ENCODE results near the gene MAN1C1. TPM values are rescaled to one million over a fixed set of nuclear protein-coding genes. Genes with fewer than 3 reads are reported as not detected.

MAN1C1 gene
- total and polyA plus RNA-seq, 9 of the 15 experiments (the other 6 are each of a cell fraction or from before 2014, with no cell fraction given), result 0.04 to 0.44 (median 0.10) TPM; not detected in 3

- H3K4me3 ChIP-seq, result no peak overlapping the region
- no peak overlapping the region for H3K4me2 ChIP-seq (ENCODE audit: insufficient read depth, low read length)
- BruUV-seq (replicated peaks), result no TSS peak
- in situ Hi-C loops (cut with MboI) (no loop called here), intact Hi-C loops (cut with micrococcal nuclease) (loop anchor here (5.0 to 10.0 kb wide), 2 partner anchors 98 to 155 kb away; partner anchors contain the start of gene LDLRAP1)
- CTCF ChIA-PET (ENCODE audit: low intra/inter-chr PET ratio), result no interaction called here
- H3K27ac ChIP-seq (ENCODE audit: extremely low read depth, low read depth, low read length), result no peak overlapping the region
- WGBS (ENCODE audit: insufficient coverage, low coverage, missing lambda C conversion rate), result 4% methylated on average over 10 of the region's 10 CpGs
- POLR2A ChIA-PET, result no interaction called here
- 0 out of 2 replicates have a peak, but pooled peaks cover 3% of the 10 kb centered on the region for H4K20me1 ChIP-seq (replicated peaks; ENCODE audit: control insufficient read depth, insufficient read depth, low read length)
- FAIRE-seq (no peak), DNase-seq (ENCODE audit: extremely low read depth in 1 of 4, low spot score in 3 of 4) (peak in 1 of 4 experiments; percentile 23), ATAC-seq (no peak)
- H3K9ac ChIP-seq (ENCODE audit: insufficient read depth in 1 of 2, low read depth in 2 of 2, low read length in 2 of 2), result 0 out of 4 replicates have a peak overlapping the region, but pooled peaks of 1 of the 2 experiments have one; percentile 52
- no peaks in the 10 kb centered on the region for H3K9me1 ChIP-seq (ENCODE audit: control insufficient read depth, insufficient read depth, low read length)
- H3K27me3 ChIP-seq (ENCODE audit: control insufficient read depth in 2 of 2, insufficient read depth in 2 of 2, low read length in 2 of 2), result peaks cover 49 to 90% of the 10 kb centered on the region in 2 experiments
- H3K36me3 ChIP-seq (ENCODE audit: control insufficient read depth, insufficient read depth, low read length), result no peaks in the 10 kb centered on the region
- no peak for TF ChIP-seq JUN (IDR thresholded peaks at IDR 0.05; ENCODE audit: borderline replicate concordance, low read depth, low read length)
- no peak for TF ChIP-seq JUN (CRISPR knock-in tag; IDR thresholded peaks at IDR 0.05; ENCODE audit: borderline replicate concordance)
- TF ChIP-seq ZNF586 (CRISPR knock-in tag; conservative IDR thresholded peaks at IDR 0.05), result no peak
- TF ChIP-seq NR2C2 (CRISPR knock-in tag; IDR thresholded peaks at IDR 0.05), result no peak
- peak; percentile 16; the same call in 1 of the 2 replicates for TF ChIP-seq NR2C2 (tag; IDR thresholded peaks at IDR 0.05)
- 0 out of 2 replicates have a peak, but pooled peaks have one; percentile 21 for TF ChIP-seq MAFG (tag; conservative IDR thresholded peaks at IDR 0.05)
- peak; percentile 26; the same call in 1 of the 2 replicates for TF ChIP-seq C11orf30 (IDR thresholded peaks at IDR 0.05; ENCODE audit: low read depth)
- TF ChIP-seq BRF2 (IDR thresholded peaks at IDR 0.05; ENCODE audit: borderline replicate concordance, insufficient read depth, insufficient read length), result no peak
- TF ChIP-seq BCL6 (CRISPR knock-in tag; IDR thresholded peaks at IDR 0.05), result no peak
- no peak for TF ChIP-seq RFX7 (CRISPR knock-in tag; IDR thresholded peaks at IDR 0.05)
- 0 out of 2 replicates have a peak, but pooled peaks have one; percentile 13 for TF ChIP-seq ZNF76 (CRISPR knock-in tag; IDR thresholded peaks at IDR 0.05; ENCODE audit: borderline replicate concordance)
- TF ChIP-seq EGR1 (conservative IDR thresholded peaks at IDR 0.05), result peak; percentile 70
- no peak for TF ChIP-seq ZNF140 (CRISPR knock-in tag; IDR thresholded peaks at IDR 0.05)
- TF ChIP-seq, protein P1, sequence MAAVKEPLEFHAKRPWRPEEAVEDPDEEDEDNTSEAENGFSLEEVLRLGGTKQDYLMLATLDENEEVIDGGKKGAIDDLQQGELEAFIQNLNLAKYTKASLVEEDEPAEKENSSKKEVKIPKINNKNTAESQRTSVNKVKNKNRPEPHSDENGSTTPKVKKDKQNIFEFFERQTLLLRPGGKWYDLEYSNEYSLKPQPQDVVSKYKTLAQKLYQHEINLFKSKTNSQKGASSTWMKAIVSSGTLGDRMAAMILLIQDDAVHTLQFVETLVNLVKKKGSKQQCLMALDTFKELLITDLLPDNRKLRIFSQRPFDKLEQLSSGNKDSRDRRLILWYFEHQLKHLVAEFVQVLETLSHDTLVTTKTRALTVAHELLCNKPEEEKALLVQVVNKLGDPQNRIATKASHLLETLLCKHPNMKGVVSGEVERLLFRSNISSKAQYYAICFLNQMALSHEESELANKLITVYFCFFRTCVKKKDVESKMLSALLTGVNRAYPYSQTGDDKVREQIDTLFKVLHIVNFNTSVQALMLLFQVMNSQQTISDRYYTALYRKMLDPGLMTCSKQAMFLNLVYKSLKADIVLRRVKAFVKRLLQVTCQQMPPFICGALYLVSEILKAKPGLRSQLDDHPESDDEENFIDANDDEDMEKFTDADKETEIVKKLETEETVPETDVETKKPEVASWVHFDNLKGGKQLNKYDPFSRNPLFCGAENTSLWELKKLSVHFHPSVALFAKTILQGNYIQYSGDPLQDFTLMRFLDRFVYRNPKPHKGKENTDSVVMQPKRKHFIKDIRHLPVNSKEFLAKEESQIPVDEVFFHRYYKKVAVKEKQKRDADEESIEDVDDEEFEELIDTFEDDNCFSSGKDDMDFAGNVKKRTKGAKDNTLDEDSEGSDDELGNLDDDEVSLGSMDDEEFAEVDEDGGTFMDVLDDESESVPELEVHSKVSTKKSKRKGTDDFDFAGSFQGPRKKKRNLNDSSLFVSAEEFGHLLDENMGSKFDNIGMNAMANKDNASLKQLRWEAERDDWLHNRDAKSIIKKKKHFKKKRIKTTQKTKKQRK (IDR thresholded peaks at IDR 0.05; ENCODE audit: borderline replicate concordance, low read depth, low read length), result no peak
- 0 out of 2 replicates have a peak, but pooled peaks have one; percentile 39 for TF ChIP-seq MEF2A (IDR thresholded peaks at IDR 0.05; ENCODE audit: control insufficient read depth, low read depth, low read length)
- TF ChIP-seq ZNF316 (IDR thresholded peaks at IDR 0.05), result peak; percentile 59
- TF ChIP-seq MEF2D (tag; conservative IDR thresholded peaks at IDR 0.05; ENCODE audit: low read depth), result 0 out of 2 replicates have a peak, but pooled peaks have one; percentile 25
- no peaks in the 10 kb centered on the region for H3K79me2 ChIP-seq (ENCODE audit: control insufficient read depth, insufficient read depth, low read length)
- H2AFZ ChIP-seq (ENCODE audit: low read depth, low read length), result no peak overlapping the region
- H3K4me1 ChIP-seq (replicated peaks in 1 of 2; ENCODE audit: control insufficient read depth in 2 of 2, insufficient read depth in 2 of 2, low read length in 2 of 2), result peaks cover 7 to 8% of the 10 kb centered on the region in 2 experiments; a peak in 4 of 5 replicates
- no peaks in the 10 kb centered on the region for H3K9me3 ChIP-seq (replicated peaks; ENCODE audit: control insufficient read depth, insufficient read depth, low read depth, low read length)
Measured at GRCh38 chr1:25699500-25700143, 83.0 kb downstream of the MAN1C1 start.
